Neuronal stem cell (in vitro differentiated cells): ENCODE data around the gene RSPH1.

ENCODE experiments used
- DNase-seq: peaks from one replicate; pipeline ENCODE4 v3.0.0-alpha.2; 2013; ENCODE audit warnings: low spot score
- H2AFZ ChIP-seq: one replicate; pipeline ENCODE4 v1.6.1; 2013; ENCODE audit warnings: mild to moderate bottlenecking, low read length, inconsistent platforms
- H2AK5ac ChIP-seq: 2 replicates; pipeline ENCODE4 v1.6.1; 2013; ENCODE audit warnings: low read depth, mild to moderate bottlenecking, inconsistent platforms, low read length, moderate library complexity, mixed read lengths
- H2BK120ac ChIP-seq: 2 replicates; pipeline ENCODE4 v1.6.1; 2013; ENCODE audit warnings: low read depth, mild to moderate bottlenecking, inconsistent platforms, low read length, moderate library complexity, mixed read lengths
- H2BK12ac ChIP-seq: one replicate; pipeline ENCODE4 v1.6.1; 2013; ENCODE audit warnings: low read length, inconsistent platforms
- H2BK15ac ChIP-seq: 2 replicates; pipeline ENCODE4 v1.6.1; 2013; ENCODE audit warnings: mild to moderate bottlenecking, low read length, inconsistent platforms, mixed read lengths
- H2BK5ac ChIP-seq: one replicate; pipeline ENCODE4 v1.6.1; 2013; ENCODE audit warnings: inconsistent platforms, mild to moderate bottlenecking, low read length, moderate library complexity
- H3K14ac ChIP-seq: one replicate; pipeline ENCODE4 v1.6.1; 2013; ENCODE audit warnings: low read length, inconsistent platforms
- H3K18ac ChIP-seq: 2 replicates; pipeline ENCODE4 v1.6.1; 2013; ENCODE audit warnings: low read length, inconsistent platforms
- H3K23ac ChIP-seq: 2 replicates; pipeline ENCODE4 v1.6.1; 2013; ENCODE audit warnings: low read depth, mild to moderate bottlenecking, mixed read lengths, low read length, inconsistent platforms; ENCODE audit not compliant: poor library complexity
- H3K27ac ChIP-seq: replicated peaks from 3 replicates; pipeline ENCODE4 v1.5.1; 2013; ENCODE audit warnings: low read length, inconsistent platforms
- H3K27me3 ChIP-seq, 3 experiments: 2 replicates each; pipeline ENCODE4 v1.6.1; 2013; ENCODE audit warnings: low read length in 3 of 3, mild to moderate bottlenecking in 2 of 3, inconsistent platforms in 1 of 3, low read depth in 1 of 3, mixed read lengths in 1 of 3, moderate library complexity in 1 of 3; ENCODE audit not compliant: control insufficient read depth in 3 of 3, insufficient read depth in 3 of 3
- H3K36me3 ChIP-seq, 2 donors: replicated peaks in 1 of 2; 2 replicates each; pipeline ENCODE4 v1.6.1; 2013; ENCODE audit warnings: low read length in 2 of 2; ENCODE audit not compliant: control insufficient read depth in 2 of 2, insufficient read depth in 2 of 2
- H3K4ac ChIP-seq: 2 replicates; pipeline ENCODE4 v1.6.1; 2013; ENCODE audit warnings: inconsistent platforms, mild to moderate bottlenecking, low read length, moderate library complexity
- H3K4me1 ChIP-seq, 2 donors: 1 replicate in 1 of 2; 2 replicates in 1 of 2; pipeline ENCODE4 v1.6.1; 2013; ENCODE audit warnings: low read length in 2 of 2, low read depth in 1 of 2; ENCODE audit not compliant: control insufficient read depth in 2 of 2, insufficient read depth in 1 of 2
- H3K4me2 ChIP-seq: one replicate; pipeline ENCODE4 v1.6.1; 2013; ENCODE audit warnings: mild to moderate bottlenecking, low read length, inconsistent platforms; ENCODE audit not compliant: insufficient read depth, poor library complexity, severe bottlenecking
- H3K4me3 ChIP-seq, 2 donors: 2 replicates each; pipeline ENCODE4 v1.5.1; 2013; ENCODE audit warnings: low read length in 2 of 2, mild to moderate bottlenecking in 2 of 2, inconsistent platforms in 1 of 2, moderate library complexity in 1 of 2
- H3K79me1 ChIP-seq: one replicate; pipeline ENCODE4 v1.6.1; 2013; ENCODE audit warnings: low read depth, mild to moderate bottlenecking, inconsistent platforms, low read length, moderate library complexity
- H3K9ac ChIP-seq: one replicate; pipeline ENCODE4 v1.6.1; 2013; ENCODE audit warnings: mild to moderate bottlenecking, low read depth, low read length, inconsistent platforms; ENCODE audit not compliant: poor library complexity
- H3K9me3 ChIP-seq, 2 donors: replicated peaks in 1 of 2; 2 replicates each; pipeline versions ENCODE3 to v1.6.1; 2013; ENCODE audit warnings: low read length in 2 of 2, mild to moderate bottlenecking in 2 of 2, inconsistent platforms in 1 of 2, low read depth in 1 of 2, mixed read lengths in 1 of 2, moderate library complexity in 1 of 2; ENCODE audit not compliant: control insufficient read depth in 2 of 2, insufficient read depth in 1 of 2
- H4K8ac ChIP-seq: one replicate; pipeline ENCODE4 v1.6.1; 2013; ENCODE audit warnings: low read depth, mild to moderate bottlenecking, inconsistent platforms, low read length, moderate library complexity
- H4K91ac ChIP-seq: one replicate; pipeline ENCODE4 v1.6.1; 2013; ENCODE audit warnings: low read length, low read depth, mild to moderate bottlenecking, inconsistent platforms; ENCODE audit not compliant: poor library complexity
- WGBS, 2 donors: extraction: QIAGEN DNeasy Blood & Tissue Kit; methylation state at CpG; one replicate each; pipeline ENCODE4 v1.1.7; 2013; ENCODE audit warnings: missing lambda C conversion rate in 2 of 2, mixed read lengths in 1 of 2; ENCODE audit not compliant: insufficient read length in 2 of 2, insufficient replicate concordance in 1 of 2; ENCODE audit errors: extremely low coverage in 2 of 2; 5-methylcytosine and 5-hydroxymethylcytosine counted together

Gene RSPH1

GRCh38 chr21:42423685-42424084 is 72.3 kb downstream of the RSPH1 start:
- DNase-seq = no peak
- Histone ChIP-seq H3K27ac (no peak overlapping the region), H3K9me3 (no peaks in the 10 kb centered on the region), H3K27me3 (no peaks in the 10 kb centered on the region), H4K8ac (no peak overlapping the region), H2AFZ (no peak overlapping the region), H3K4ac (no peak overlapping the region), H3K36me3 (no peaks in the 10 kb centered on the region), H3K79me1 (no peaks in the 10 kb centered on the region), H3K9ac (no peak overlapping the region), H2BK12ac (no peak overlapping the region), H4K91ac (no peak overlapping the region), H2BK120ac (no peak overlapping the region), H3K14ac (no peak overlapping the region), H2AK5ac (no peak overlapping the region), H2BK5ac (no peak overlapping the region), H2BK15ac (no peak overlapping the region), H3K4me2 (no peak overlapping the region), H3K4me3 (no peak overlapping the region), H3K23ac (no peak overlapping the region), H3K4me1 (no peaks in the 10 kb centered on the region), H3K18ac (no peak overlapping the region)
- WGBS, 2 donors = no CpG with 5 or more reads among the region's 2 CpGs

DNA sequence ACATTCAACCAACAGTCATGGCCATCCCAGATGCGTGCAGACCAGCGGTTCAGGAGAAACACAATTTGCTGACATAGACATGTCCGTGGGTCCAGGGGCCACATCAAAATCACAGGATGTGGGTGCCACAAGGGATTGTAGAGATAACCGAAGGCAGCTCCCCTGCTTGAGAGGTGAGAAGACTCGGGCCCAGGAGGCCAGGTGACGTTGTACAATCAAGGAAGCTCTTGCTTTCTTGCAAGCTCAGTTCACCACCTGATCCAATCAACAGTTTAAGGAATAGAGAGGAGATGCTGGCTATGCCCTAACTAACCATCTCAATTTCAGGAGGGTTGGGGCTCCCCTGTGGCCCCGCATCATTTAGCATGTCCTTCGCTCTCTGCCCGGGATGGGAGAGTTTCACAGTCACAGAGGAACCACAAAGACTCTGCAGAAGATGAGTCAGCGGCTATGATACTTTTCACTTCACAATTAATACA is 72.8 kb downstream of the RSPH1 start:
- Histone ChIP-seq H2BK5ac (no peak overlapping the region), H2BK12ac (no peak overlapping the region), H4K91ac (no peak overlapping the region), H3K9me3 (no peaks in the 10 kb centered on the region), H4K8ac (no peak overlapping the region), H3K4me3 (no peak overlapping the region), H3K18ac (no peak overlapping the region), H3K4me1 (no peaks in the 10 kb centered on the region), H2AFZ (no peak overlapping the region), H3K4ac (no peak overlapping the region), H2AK5ac (no peak overlapping the region), H3K9ac (no peak overlapping the region), H3K14ac (no peak overlapping the region), H3K27me3 (no peaks in the 10 kb centered on the region), H3K4me2 (no peak overlapping the region), H3K27ac (no peak overlapping the region), H3K23ac (no peak overlapping the region), H3K36me3 (no peaks in the 10 kb centered on the region), H2BK15ac (no peak overlapping the region), H2BK120ac (no peak overlapping the region), H3K79me1 (no peaks in the 10 kb centered on the region)
- WGBS, 2 donors = no CpG with 5 or more reads among the region's 10 CpGs
- no peak for DNase-seq
